HepG2 (cell line): ENCODE data around the gene FMNL1. TPM values are rescaled to one million over a fixed set of nuclear protein-coding genes. Genes with fewer than 3 reads are reported as not detected.

Experiments used
- ELF4 ChIP-seq: sonication (generic); formaldehyde crosslinking; IDR thresholded peaks from 2 replicates; pipeline ENCODE4 v1.5.0; 2020; ENCODE audit warnings: missing genetic modification reagents, mild to moderate bottlenecking, moderate library complexity, borderline replicate concordance
- NBN ChIP-seq: fragments of 450-650 bp; conservative IDR thresholded peaks from 2 replicates; pipeline ENCODE4 v1.6.1; 2017
- RBM22 ChIP-seq: fragments of 200-400 bp; formaldehyde crosslinking; optimal IDR thresholded peaks from 2 replicates; pipeline ENCODE3; 2017; ENCODE audit warnings: mild to moderate bottlenecking, low read length, moderate library complexity
- TAF1 ChIP-seq: sonication (generic); formaldehyde crosslinking; IDR thresholded peaks from 2 replicates; pipeline ENCODE4 v1.4.0; 2020; ENCODE audit warnings: missing genetic modification reagents
- ZBTB40 ChIP-seq, 2 experiments: fragments of 450-650 bp in 1 of 2; sonication (generic) in 1 of 2; formaldehyde crosslinking in 1 of 2; IDR thresholded peaks; 2 replicates each; pipeline versions ENCODE4 v1.6.1 to v1.8.0; 2016 to 2022; ENCODE audit warnings: antibody characterized with exemption in 1 of 2, mild to moderate bottlenecking in 1 of 2, missing genetic modification reagents in 1 of 2
- ZBTB46 ChIP-seq: sonication (generic); formaldehyde crosslinking; IDR thresholded peaks from 2 replicates; pipeline ENCODE4 v1.4.0; 2020; ENCODE audit warnings: mild to moderate bottlenecking, missing genetic modification reagents, borderline replicate concordance
- ZFP36L2 ChIP-seq: sonication (generic); formaldehyde crosslinking; IDR thresholded peaks from 2 replicates; pipeline ENCODE4 v1.4.0; 2020; ENCODE audit warnings: missing genetic modification reagents
- ZNF546 ChIP-seq: sonication (generic); formaldehyde crosslinking; conservative IDR thresholded peaks from 2 replicates; pipeline ENCODE4 v1.8.1; 2023; ENCODE audit warnings: mild to moderate bottlenecking, missing genetic modification reagents
- polyA plus RNA-seq, 8 experiments: library from polyadenylated mRNA; depleted of rRNA in 3 of 8; stranded (reverse) in 7 of 8; unstranded in 1 of 8; fragments of >200 nt; fragmentation: Illumina TruSeq in 4 of 8; extraction: Trizol in 4 of 8; gene quantifications; 2 replicates each; pipeline versions ENCODE4 v1.2.1 to v1.2.3, GENCODE V29; 2011 to 2016; ENCODE audit warnings: low read depth in 4 of 8, missing spikeins in 1 of 8, mixed read lengths in 1 of 8; ENCODE audit not compliant: insufficient read depth in 1 of 8
- total RNA-seq, 5 experiments: library from RNA; depleted of rRNA; stranded (reverse); fragments of >200 nt; fragmentation: Illumina TruSeq; extraction: Trizol; gene quantifications; 2 replicates each; pipeline ENCODE4 v1.2.3, GENCODE V29; 2016; ENCODE audit warnings: low read depth in 1 of 5
- TF ChIP-seq, protein P1 (sequence below): IDR thresholded peaks from 2 replicates; pipeline ENCODE4 v1.6.1; 2016; ENCODE audit warnings: low read depth, borderline replicate concordance
- TF ChIP-seq, protein P2 (sequence below): sonication (generic); formaldehyde crosslinking; IDR thresholded peaks from 2 replicates; pipeline ENCODE4 v1.4.0; 2020; ENCODE audit warnings: missing genetic modification reagents
- TF ChIP-seq, protein P3 (sequence below): sonication (generic); formaldehyde crosslinking; IDR thresholded peaks from 2 replicates; pipeline ENCODE4 v1.4.0; 2020; ENCODE audit warnings: missing genetic modification reagents

Gene FMNL1
- total and polyA plus RNA-seq, 2 of the 13 experiments (the other 11 are each of a cell fraction or from before 2014, with no cell fraction given), result 0.53 to 0.70 TPM

DNA sequence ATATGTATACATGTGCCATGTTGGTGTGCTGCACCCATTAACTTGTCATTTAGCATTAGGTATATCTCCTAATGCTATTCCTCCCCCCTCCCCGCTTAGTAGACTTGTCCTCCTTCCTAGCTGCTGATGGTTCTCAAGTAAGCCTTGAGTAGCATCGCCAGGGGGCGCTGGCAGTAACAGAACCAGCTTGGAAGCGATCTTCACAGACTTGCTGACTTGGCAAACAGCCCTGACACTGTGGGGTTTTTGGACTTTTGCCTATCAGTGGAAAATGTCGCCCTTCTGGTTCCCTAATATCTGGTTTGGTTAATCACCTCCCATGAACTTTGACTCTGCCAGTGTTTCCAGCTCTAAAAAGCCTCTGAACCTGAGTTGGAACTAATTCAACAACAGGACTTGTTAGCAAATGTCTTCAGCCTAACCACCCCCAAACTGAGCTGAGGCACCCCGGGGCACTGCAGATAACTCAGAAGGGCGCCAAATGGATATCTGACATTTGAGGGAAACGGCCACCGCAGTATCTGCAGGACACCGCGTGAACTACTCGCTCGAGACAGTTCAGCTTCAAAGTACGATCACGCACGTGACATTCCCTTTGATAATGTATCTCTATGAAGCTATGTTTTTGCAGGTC is 55.6 kb downstream of the FMNL1 start (continued):
- TF ChIP-seq ZBTB40 (IDR thresholded peaks at IDR 0.05), result no peak
- TF ChIP-seq ZBTB40 (CRISPR knock-in tag; IDR thresholded peaks at IDR 0.05), result 0 out of 2 replicates have a peak, but pooled peaks have one; percentile 44
- no peak for TF ChIP-seq RBM22
- TF ChIP-seq, protein P1, sequence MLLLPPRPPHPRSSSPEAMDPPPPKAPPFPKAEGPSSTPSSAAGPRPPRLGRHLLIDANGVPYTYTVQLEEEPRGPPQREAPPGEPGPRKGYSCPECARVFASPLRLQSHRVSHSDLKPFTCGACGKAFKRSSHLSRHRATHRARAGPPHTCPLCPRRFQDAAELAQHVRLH (CRISPR knock-in tag), result 0 out of 2 replicates have a peak, but pooled peaks have one; percentile 66
- TF ChIP-seq ZNF546, result no peak
- no peak for TF ChIP-seq TAF1
- no peak for TF ChIP-seq NBN
- TF ChIP-seq, protein P2, sequence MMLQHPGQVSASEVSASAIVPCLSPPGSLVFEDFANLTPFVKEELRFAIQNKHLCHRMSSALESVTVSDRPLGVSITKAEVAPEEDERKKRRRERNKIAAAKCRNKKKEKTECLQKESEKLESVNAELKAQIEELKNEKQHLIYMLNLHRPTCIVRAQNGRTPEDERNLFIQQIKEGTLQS (CRISPR knock-in tag), result no peak
- no peak for TF ChIP-seq ELF4 (CRISPR knock-in tag)
- TF ChIP-seq, protein P3, sequence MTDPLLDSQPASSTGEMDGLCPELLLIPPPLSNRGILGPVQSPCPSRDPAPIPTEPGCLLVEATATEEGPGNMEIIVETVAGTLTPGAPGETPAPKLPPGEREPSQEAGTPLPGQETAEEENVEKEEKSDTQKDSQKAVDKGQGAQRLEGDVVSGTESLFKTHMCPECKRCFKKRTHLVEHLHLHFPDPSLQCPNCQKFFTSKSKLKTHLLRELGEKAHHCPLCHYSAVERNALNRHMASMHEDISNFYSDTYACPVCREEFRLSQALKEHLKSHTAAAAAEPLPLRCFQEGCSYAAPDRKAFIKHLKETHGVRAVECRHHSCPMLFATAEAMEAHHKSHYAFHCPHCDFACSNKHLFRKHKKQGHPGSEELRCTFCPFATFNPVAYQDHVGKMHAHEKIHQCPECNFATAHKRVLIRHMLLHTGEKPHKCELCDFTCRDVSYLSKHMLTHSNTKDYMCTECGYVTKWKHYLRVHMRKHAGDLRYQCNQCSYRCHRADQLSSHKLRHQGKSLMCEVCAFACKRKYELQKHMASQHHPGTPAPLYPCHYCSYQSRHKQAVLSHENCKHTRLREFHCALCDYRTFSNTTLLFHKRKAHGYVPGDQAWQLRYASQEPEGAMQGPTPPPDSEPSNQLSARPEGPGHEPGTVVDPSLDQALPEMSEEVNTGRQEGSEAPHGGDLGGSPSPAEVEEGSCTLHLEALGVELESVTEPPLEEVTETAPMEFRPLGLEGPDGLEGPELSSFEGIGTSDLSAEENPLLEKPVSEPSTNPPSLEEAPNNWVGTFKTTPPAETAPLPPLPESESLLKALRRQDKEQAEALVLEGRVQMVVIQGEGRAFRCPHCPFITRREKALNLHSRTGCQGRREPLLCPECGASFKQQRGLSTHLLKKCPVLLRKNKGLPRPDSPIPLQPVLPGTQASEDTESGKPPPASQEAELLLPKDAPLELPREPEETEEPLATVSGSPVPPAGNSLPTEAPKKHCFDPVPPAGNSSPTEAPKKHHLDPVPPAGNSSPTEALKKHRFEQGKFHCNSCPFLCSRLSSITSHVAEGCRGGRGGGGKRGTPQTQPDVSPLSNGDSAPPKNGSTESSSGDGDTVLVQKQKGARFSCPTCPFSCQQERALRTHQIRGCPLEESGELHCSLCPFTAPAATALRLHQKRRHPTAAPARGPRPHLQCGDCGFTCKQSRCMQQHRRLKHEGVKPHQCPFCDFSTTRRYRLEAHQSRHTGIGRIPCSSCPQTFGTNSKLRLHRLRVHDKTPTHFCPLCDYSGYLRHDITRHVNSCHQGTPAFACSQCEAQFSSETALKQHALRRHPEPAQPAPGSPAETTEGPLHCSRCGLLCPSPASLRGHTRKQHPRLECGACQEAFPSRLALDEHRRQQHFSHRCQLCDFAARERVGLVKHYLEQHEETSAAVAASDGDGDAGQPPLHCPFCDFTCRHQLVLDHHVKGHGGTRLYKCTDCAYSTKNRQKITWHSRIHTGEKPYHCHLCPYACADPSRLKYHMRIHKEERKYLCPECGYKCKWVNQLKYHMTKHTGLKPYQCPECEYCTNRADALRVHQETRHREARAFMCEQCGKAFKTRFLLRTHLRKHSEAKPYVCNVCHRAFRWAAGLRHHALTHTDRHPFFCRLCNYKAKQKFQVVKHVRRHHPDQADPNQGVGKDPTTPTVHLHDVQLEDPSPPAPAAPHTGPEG (CRISPR knock-in tag), result 0 out of 2 replicates have a peak, but pooled peaks have one; percentile 41
- TF ChIP-seq ZBTB46 (CRISPR knock-in tag), result no peak
- TF ChIP-seq ZFP36L2 (CRISPR knock-in tag), result no peak
